Activated T-cell treated with anti-CD3 and anti-CD28 coated beads for 4 hours (primary cell): ENCODE measurements around the gene ARMS2.

Experiments
- DNase-seq: peaks from one replicate; pipeline ENCODE4 v3.0.0-alpha.2; 2020

ARMS2 gene

GRCh38 chr10:122454071-122454470 is 382 bp upstream of the ARMS2 start:
- DNase-seq: no peak

- no peak for DNase-seq
Measured at GRCh38 chr10:122455376-122456079, 1.1 kb downstream of the ARMS2 start.

- DNase-seq: no peak
Measured at GRCh38 chr10:122457934-122458333, 3.5 kb downstream of the ARMS2 start.

- DNase-seq: no peak
Measured at GRCh38 chr10:122458693-122459092, 4.2 kb downstream of the ARMS2 start.

GRCh38 chr10:122459561-122460273 is 5.3 kb downstream of the ARMS2 start:
- DNase-seq: no peak

DNA sequence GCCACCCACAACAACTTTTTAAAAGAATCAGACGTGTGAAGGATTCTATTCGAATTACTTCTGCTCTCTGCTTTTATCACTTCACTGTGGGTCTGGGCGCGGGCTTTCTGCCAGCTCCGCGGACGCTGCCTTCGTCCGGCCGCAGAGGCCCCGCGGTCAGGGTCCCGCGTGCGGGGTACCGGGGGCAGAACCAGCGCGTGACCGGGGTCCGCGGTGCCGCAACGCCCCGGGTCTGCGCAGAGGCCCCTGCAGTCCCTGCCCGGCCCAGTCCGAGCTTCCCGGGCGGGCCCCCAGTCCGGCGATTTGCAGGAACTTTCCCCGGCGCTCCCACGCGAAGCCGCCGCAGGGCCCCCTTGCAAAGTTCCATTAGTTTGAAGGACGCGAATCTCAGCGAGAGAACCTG is 6.4 kb downstream of the ARMS2 start:
- DNase-seq: no peak

- DNase-seq: no peak
Measured at GRCh38 chr10:122461367-122461728, 6.9 kb downstream of the ARMS2 start, which contains the start of gene HTRA1. Gene HTRA1, plus strand, starts transcription at chr10:122461553. Its CDS starts 100 bp downstream, at chr10:122461653.

- DNase-seq: no peak
Measured at GRCh38 chr10:122461729-122462532, 7.5 kb downstream of the ARMS2 start.

- DNase-seq: no peak
Measured at GRCh38 chr10:122462533-122463465, 8.3 kb downstream of the ARMS2 start.

GRCh38 chr10:122463466-122464249 is 9.2 kb downstream of the ARMS2 start:
- no peak for DNase-seq

- DNase-seq: no peak
Measured at GRCh38 chr10:122464250-122464510, 9.7 kb downstream of the ARMS2 start.

DNA sequence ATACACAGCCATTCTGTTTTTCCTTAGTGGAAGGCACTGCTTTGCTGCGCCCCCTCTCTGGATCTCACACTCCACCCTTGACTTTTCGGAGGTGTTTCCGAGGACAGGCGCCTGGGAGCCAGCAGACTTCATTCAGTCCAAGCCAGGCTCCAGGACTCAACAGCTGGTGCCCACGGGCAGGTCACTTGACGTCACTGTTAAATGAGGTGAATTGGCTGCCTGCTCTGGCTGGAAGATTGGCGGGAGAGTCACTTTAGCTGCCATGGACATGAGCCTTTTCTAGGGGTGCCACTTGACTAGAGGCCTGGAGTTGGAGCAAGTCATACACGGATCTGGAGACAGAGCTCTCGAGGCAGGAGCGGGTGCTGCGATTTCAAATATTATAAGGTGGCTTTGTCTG is 10.1 kb downstream of the ARMS2 start:
- no peak for DNase-seq

GRCh38 chr10:122465401-122466040 is 11.1 kb downstream of the ARMS2 start:
- no peak for DNase-seq

- DNase-seq: no peak
Measured at GRCh38 chr10:122466951-122467381, 12.5 kb downstream of the ARMS2 start.

DNA sequence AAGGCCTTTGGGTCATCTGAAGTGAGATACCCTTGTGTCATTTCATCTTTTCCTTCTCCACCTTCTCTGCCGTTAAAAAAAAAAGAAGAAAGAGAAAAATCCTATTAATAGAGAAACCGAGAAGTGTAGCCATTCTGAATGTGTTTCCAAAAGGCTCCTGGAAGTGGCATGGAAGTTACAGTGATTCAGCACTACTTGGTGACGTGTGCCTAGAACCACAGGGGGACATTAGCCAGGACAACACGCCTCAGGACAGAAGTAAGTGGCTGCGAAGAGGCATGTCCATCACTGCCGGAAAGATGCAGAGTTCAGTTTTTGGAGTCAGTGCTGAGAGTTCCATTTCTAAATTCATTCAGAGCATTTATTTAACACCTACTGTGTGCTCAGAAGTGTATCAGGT is 13.2 kb downstream of the ARMS2 start:
- no peak for DNase-seq

- no peak for DNase-seq
Measured at GRCh38 chr10:122468307-122468925, 14.0 kb downstream of the ARMS2 start.

DNA sequence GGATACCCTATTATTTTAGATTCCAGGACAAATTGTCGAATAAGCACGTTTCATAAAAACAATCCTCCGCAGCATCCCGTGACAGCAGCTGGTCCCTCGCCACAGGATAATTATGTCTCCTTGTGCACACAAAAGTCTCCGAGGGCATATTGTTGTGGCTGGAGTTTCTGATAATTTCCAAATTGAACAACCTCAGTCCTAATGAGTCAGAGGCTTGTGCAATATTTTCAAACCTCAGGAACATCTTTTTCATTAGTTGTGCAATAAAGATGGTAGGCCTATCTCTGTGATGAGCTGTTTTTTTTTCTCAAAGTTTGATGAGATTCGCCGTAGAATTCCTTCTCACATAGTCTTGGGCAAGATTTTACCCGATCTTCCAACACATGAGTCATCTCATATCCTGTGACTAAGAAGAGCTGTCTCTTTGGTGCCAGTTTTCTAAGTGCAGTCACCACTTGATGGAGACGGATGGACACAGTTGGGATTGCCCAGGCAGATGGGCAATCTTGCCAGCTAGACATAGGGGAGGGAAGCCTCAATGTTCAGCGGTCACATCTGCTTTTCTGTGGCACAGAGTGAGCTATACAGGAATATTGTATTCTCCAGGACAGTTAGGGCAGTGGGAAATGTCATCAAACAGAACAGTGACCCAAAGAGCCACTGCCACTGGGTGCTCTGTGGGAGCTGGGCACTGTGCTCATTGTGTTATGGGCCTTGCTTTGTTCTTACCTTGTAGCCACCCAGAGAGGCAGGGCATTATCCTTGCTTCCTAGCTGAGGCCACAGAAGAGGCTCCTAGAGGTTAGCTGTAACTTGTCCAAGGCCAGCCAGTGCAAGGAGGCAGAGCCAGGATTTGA is 14.7 kb downstream of the ARMS2 start:
- no peak for DNase-seq

DNA sequence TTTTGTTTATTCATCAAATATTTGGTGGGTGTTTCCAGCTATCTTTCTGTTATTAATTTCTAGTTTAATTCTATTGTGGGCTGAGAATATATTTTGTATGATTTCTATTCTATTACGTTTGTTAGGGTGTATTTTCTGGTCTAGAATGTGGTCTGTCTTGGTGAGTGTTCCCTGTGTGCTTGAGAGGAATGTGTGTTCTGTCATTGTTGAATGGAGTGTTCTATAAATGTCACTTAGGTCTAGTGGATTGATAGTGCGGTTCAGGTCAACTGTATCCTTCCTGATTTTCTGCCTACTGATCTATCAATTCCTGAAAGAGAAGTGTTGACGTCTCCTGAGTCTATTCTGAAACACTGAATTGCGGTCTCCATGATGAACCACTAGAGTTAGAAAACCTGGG is 15.4 kb downstream of the ARMS2 start:
- no peak for DNase-seq

- no peak for DNase-seq
Measured at GRCh38 chr10:122471531-122472177, 17.2 kb downstream of the ARMS2 start.
